ENCODE results near the gene ACBD4. TPM values are rescaled to one million over a fixed set of nuclear protein-coding genes. Genes with fewer than 3 reads are reported as not detected.

ACBD4 gene
- total and polyA plus RNA-seq, 2 of the 13 experiments (the other 11 are each of a cell fraction or from before 2014, with no cell fraction given): 16.1 to 26.9 TPM

DNA sequence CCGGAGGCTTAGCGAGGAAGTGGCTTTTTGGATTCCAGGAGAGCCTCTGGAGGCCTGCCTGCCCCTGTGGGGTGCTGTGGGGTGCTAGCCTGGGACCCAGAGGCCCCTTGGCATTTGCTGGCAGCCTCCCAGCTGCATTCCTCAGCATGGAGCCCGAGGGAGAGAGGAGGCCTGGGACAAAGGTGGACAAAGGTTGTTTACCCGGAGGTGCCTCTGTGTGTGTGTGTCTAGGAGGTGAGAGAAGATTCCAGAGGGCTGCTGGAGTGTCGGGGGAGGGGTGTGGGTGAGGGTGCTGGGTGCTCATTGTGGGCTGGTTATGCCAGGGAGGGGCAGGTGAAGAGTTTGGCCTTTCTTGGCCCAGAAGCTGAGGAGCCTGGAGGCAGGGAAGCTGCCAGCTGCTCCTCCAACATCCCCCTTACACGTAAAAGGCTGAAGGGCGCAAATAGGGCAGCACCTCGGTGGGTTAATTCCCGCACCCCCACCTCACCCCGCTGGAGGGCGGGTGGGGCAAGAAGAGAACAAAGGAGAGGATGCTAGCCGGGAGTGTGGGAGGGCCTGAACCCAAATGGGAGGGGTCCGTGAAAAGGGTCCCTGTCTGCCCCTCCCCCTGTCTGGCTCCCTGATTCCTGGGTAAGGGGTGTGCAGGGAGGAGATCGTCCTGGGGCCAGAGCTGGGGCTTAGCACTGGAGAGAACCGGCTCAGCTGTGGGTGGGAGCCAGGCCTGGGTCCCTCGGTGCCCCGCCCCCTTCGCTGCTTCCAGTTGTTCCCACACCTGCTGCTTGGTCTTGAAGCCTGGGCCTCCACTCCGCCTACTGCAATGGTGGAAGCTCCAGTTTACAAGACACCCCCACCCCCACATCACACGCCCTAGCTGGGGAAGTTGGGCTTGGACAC is 36.1 kb downstream of the ACBD4 start (continued):
- no peak for TF ChIP-seq CBFB (CRISPR knock-in tag; IDR thresholded peaks at IDR 0.05)
- TF ChIP-seq ESRRA (CRISPR knock-in tag; IDR thresholded peaks at IDR 0.05; ENCODE audit: low read depth): peak; percentile 71
- TF ChIP-seq ZNF574 (CRISPR knock-in tag; IDR thresholded peaks at IDR 0.05): peak; percentile 48
- peak; percentile 47; the same call in 1 of the 2 replicates for TF ChIP-seq HES4 (CRISPR knock-in tag; IDR thresholded peaks at IDR 0.05; ENCODE audit: borderline replicate concordance)
- peak; percentile 7 for TF ChIP-seq ZC3H4 (CRISPR knock-in tag; IDR thresholded peaks at IDR 0.05; ENCODE audit: borderline replicate concordance)
- TF ChIP-seq TEAD3 (CRISPR knock-in tag; optimal IDR thresholded peaks at IDR 0.05; ENCODE audit: borderline replicate concordance): peak; percentile 98
- peak; percentile 92 for TF ChIP-seq ZNF501 (CRISPR knock-in tag; IDR thresholded peaks at IDR 0.05)
- peak; percentile 99 for TF ChIP-seq ZKSCAN5 (CRISPR knock-in tag; IDR thresholded peaks at IDR 0.05)
- TF ChIP-seq ZNF280B (CRISPR knock-in tag; IDR thresholded peaks at IDR 0.05; ENCODE audit: borderline replicate concordance): peak; percentile 50; the same call in 1 of the 2 replicates
- TF ChIP-seq KDM5B (CRISPR knock-in tag; IDR thresholded peaks at IDR 0.05; ENCODE audit: borderline replicate concordance): peak; percentile 81; the same call in 1 of the 2 replicates
- TF ChIP-seq SNRNP70 (IDR thresholded peaks at IDR 0.05; ENCODE audit: low read depth, low read length): no peak
- TF ChIP-seq SP5 (CRISPR knock-in tag; IDR thresholded peaks at IDR 0.05; ENCODE audit: borderline replicate concordance, low read depth): peak; percentile 87; the same call in 1 of the 2 replicates
- no peak for TF ChIP-seq SUZ12 (IDR thresholded peaks at IDR 0.05; ENCODE audit: low read depth, low read length)
- TF ChIP-seq, protein P1, sequence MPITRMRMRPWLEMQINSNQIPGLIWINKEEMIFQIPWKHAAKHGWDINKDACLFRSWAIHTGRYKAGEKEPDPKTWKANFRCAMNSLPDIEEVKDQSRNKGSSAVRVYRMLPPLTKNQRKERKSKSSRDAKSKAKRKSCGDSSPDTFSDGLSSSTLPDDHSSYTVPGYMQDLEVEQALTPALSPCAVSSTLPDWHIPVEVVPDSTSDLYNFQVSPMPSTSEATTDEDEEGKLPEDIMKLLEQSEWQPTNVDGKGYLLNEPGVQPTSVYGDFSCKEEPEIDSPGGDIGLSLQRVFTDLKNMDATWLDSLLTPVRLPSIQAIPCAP (CRISPR knock-in tag; IDR thresholded peaks at IDR 0.05; ENCODE audit: low read depth): no peak
- TF ChIP-seq ZNF629 (CRISPR knock-in tag; conservative IDR thresholded peaks at IDR 0.05): 0 out of 2 replicates have a peak, but pooled peaks have one; percentile 6
- TF ChIP-seq, protein P2, sequence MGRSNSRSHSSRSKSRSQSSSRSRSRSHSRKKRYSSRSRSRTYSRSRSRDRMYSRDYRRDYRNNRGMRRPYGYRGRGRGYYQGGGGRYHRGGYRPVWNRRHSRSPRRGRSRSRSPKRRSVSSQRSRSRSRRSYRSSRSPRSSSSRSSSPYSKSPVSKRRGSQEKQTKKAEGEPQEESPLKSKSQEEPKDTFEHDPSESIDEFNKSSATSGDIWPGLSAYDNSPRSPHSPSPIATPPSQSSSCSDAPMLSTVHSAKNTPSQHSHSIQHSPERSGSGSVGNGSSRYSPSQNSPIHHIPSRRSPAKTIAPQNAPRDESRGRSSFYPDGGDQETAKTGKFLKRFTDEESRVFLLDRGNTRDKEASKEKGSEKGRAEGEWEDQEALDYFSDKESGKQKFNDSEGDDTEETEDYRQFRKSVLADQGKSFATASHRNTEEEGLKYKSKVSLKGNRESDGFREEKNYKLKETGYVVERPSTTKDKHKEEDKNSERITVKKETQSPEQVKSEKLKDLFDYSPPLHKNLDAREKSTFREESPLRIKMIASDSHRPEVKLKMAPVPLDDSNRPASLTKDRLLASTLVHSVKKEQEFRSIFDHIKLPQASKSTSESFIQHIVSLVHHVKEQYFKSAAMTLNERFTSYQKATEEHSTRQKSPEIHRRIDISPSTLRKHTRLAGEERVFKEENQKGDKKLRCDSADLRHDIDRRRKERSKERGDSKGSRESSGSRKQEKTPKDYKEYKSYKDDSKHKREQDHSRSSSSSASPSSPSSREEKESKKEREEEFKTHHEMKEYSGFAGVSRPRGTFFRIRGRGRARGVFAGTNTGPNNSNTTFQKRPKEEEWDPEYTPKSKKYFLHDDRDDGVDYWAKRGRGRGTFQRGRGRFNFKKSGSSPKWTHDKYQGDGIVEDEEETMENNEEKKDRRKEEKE (IDR thresholded peaks at IDR 0.05): no peak
- TF ChIP-seq, protein P3, sequence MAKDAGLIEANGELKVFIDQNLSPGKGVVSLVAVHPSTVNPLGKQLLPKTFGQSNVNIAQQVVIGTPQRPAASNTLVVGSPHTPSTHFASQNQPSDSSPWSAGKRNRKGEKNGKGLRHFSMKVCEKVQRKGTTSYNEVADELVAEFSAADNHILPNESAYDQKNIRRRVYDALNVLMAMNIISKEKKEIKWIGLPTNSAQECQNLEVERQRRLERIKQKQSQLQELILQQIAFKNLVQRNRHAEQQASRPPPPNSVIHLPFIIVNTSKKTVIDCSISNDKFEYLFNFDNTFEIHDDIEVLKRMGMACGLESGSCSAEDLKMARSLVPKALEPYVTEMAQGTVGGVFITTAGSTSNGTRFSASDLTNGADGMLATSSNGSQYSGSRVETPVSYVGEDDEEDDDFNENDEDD (CRISPR knock-in tag; IDR thresholded peaks at IDR 0.05; ENCODE audit: borderline replicate concordance): peak; percentile 63
- TF ChIP-seq KAT7 (CRISPR knock-in tag; IDR thresholded peaks at IDR 0.05; ENCODE audit: borderline replicate concordance): no peak
- TF ChIP-seq U2AF2 (IDR thresholded peaks at IDR 0.05; ENCODE audit: low read depth, low read length): no peak
- TF ChIP-seq GABPB1 (CRISPR knock-in tag; IDR thresholded peaks at IDR 0.05): peak; percentile 52
